Hepatocyte (in vitro differentiated cells): ENCODE results near the gene TNS4. TPM values are rescaled to one million over a fixed set of nuclear protein-coding genes. Genes with fewer than 3 reads are reported as not detected.

Source experiments
- DNase-seq: peaks from one replicate; pipeline ENCODE4 v3.0.0-alpha.2; 2016; ENCODE audit warnings: low spot score
- H2AFZ ChIP-seq: fragments of 200-600 bp; sonication (generic); 2 replicates; pipeline ENCODE4 v1.6.0; 2016; ENCODE audit warnings: antibody characterized with exemption, mild to moderate bottlenecking
- H3K27ac ChIP-seq: fragments of 200-600 bp; sonication (generic); 2 replicates; pipeline ENCODE4 v1.5.1; 2016; ENCODE audit warnings: mild to moderate bottlenecking
- H3K27me3 ChIP-seq: fragments of 200-600 bp; sonication (generic); 2 replicates; pipeline ENCODE4 v1.6.1; 2016
- H3K36me3 ChIP-seq: fragments of 200-600 bp; sonication (generic); replicated peaks from 2 replicates; pipeline ENCODE4 v1.5.1; 2016; ENCODE audit warnings: low read depth; ENCODE audit not compliant: insufficient read depth
- H3K4me1 ChIP-seq: fragments of 200-600 bp; sonication (generic); 2 replicates; pipeline ENCODE4 v1.5.1; 2016; ENCODE audit warnings: mild to moderate bottlenecking, moderate library complexity; ENCODE audit not compliant: insufficient read depth
- H3K4me2 ChIP-seq: fragments of 200-600 bp; sonication (generic); 2 replicates; pipeline ENCODE4 v1.6.0; 2016
- H3K4me3 ChIP-seq: fragments of 200-600 bp; sonication (generic); 2 replicates; pipeline ENCODE4 v1.5.1; 2016; ENCODE audit warnings: mild to moderate bottlenecking
- H3K79me2 ChIP-seq: fragments of 200-600 bp; sonication (generic); 2 replicates; pipeline ENCODE4 v1.6.0; 2017; ENCODE audit warnings: mild to moderate bottlenecking
- H3K9me2 ChIP-seq: fragments of 200-600 bp; sonication (generic); replicated peaks from 2 replicates; pipeline ENCODE4 v1.6.0; 2017; ENCODE audit warnings: mild to moderate bottlenecking; ENCODE audit not compliant: insufficient read depth
- H3K9me3 ChIP-seq: fragments of 200-600 bp; sonication (generic); 2 replicates; pipeline ENCODE4 v1.5.1; 2016; ENCODE audit warnings: low read depth, mild to moderate bottlenecking
- H4K20me1 ChIP-seq: fragments of 200-600 bp; sonication (generic); 2 replicates; pipeline ENCODE4 v1.6.0; 2016; ENCODE audit warnings: mild to moderate bottlenecking; ENCODE audit not compliant: insufficient read depth, poor library complexity, severe bottlenecking
- CTCF ChIP-seq: fragments of 200-600 bp; sonication (generic); IDR thresholded peaks from 2 replicates; pipeline ENCODE4 v1.5.1; 2016; ENCODE audit warnings: antibody characterized with exemption, mild to moderate bottlenecking; ENCODE audit not compliant: poor library complexity
- EZH2 ChIP-seq: fragments of 200-600 bp; sonication (generic); IDR thresholded peaks from 2 replicates; pipeline ENCODE4 v1.6.1; 2016; ENCODE audit warnings: antibody characterized with exemption, mild to moderate bottlenecking, borderline replicate concordance
- EZH2phosphoT487 ChIP-seq: fragments of 200-600 bp; sonication (generic); IDR thresholded peaks from one replicate; pipeline ENCODE4 v1.6.1; 2018; ENCODE audit warnings: antibody characterized with exemption, mild to moderate bottlenecking, low read depth, moderate library complexity; ENCODE audit not compliant: unreplicated experiment, severe bottlenecking
- WGBS: methylation state at CpG from one replicate; pipeline ENCODE4 v1.1.6; 2016; ENCODE audit warnings: low lambda C conversion rate; ENCODE audit errors: missing lambda C conversion rate; 5-methylcytosine and 5-hydroxymethylcytosine counted together
- polyA plus RNA-seq: library from polyadenylated mRNA; unstranded; fragments of >200 nt; fragmentation: Nextera tagmentation; extraction: Ambion mirVana; gene quantifications from 2 replicates; pipeline ENCODE4 v1.2.1, GENCODE V29; 2016
- total RNA-seq: library from RNA; depleted of rRNA; stranded (reverse); fragments of >200 nt; gene quantifications from 2 replicates; pipeline ENCODE4 v1.2.3, GENCODE V29; 2014

Gene TNS4
- total and polyA plus RNA-seq, 2 experiments from 2014 or later: 0.07 TPM; not detected in 1

- Histone ChIP-seq H3K36me3 (no peaks in the 10 kb centered on the region), H3K9me3 (no peaks in the 10 kb centered on the region), H3K4me3 (no peak overlapping the region), H3K27ac (no peak overlapping the region), H3K79me2 (no peaks in the 10 kb centered on the region), H3K4me2 (no peak overlapping the region), H3K9me2 (no peaks in the 10 kb centered on the region), H3K4me1 (no peaks in the 10 kb centered on the region), H4K20me1 (no peaks in the 10 kb centered on the region), H3K27me3 (no peaks in the 10 kb centered on the region), H2AFZ (no peak overlapping the region)
- TF ChIP-seq EZH2 (no peak), CTCF (no peak), EZH2phosphoT487 (no peak)
- WGBS: 96% methylated on average over 4 of the region's 5 CpGs
- no peak for DNase-seq
Measured at GRCh38 chr17:40522961-40523310, 21.5 kb upstream of the TNS4 start.

GRCh38 chr17:40522250-40522960 lies 21.0 kb upstream of the TNS4 start:
- Histone ChIP-seq H3K4me2 (no peak overlapping the region), H3K27ac (no peak overlapping the region), H3K9me3 (no peaks in the 10 kb centered on the region)

GRCh38 chr17:40520991-40521453 lies 19.6 kb upstream of the TNS4 start:
- Histone ChIP-seq H2AFZ (no peak overlapping the region), H3K9me3 (no peaks in the 10 kb centered on the region), H3K4me3 (no peak overlapping the region), H3K27me3 (no peaks in the 10 kb centered on the region), H3K4me1 (no peaks in the 10 kb centered on the region), H3K4me2 (no peak overlapping the region), H3K79me2 (no peaks in the 10 kb centered on the region), H3K27ac (no peak overlapping the region), H4K20me1 (no peaks in the 10 kb centered on the region), H3K36me3 (no peaks in the 10 kb centered on the region), H3K9me2 (no peaks in the 10 kb centered on the region)
- 86% methylated on average over 14 of the region's 14 CpGs for WGBS
- TF ChIP-seq CTCF: no peak
- DNase-seq: no peak

More at GRCh38 chr17:40522250-40522960, 21.0 kb upstream of the TNS4 start:
- Histone ChIP-seq H4K20me1 (no peaks in the 10 kb centered on the region), H3K4me1 (no peaks in the 10 kb centered on the region), H3K4me3 (no peak overlapping the region), H3K27me3 (no peaks in the 10 kb centered on the region), H2AFZ (no peak overlapping the region), H3K36me3 (no peaks in the 10 kb centered on the region), H3K79me2 (no peaks in the 10 kb centered on the region), H3K9me2 (no peaks in the 10 kb centered on the region)
- WGBS: 81% methylated on average over 7 of the region's 7 CpGs
- no peak for TF ChIP-seq EZH2phosphoT487
- TF ChIP-seq EZH2: no peak
- no peak for TF ChIP-seq CTCF
- no peak for DNase-seq
